Endothelial cell of umbilical vein (primary cell): ENCODE data around the gene AGMAT.

Experiments used
- CTCF ChIP-seq, 2 donors: IDR thresholded peaks; 1 replicate in 1 of 2; 2 replicates in 1 of 2; pipeline ENCODE4 v1.5.1; 2011; ENCODE audit warnings: low read length in 2 of 2, mild to moderate bottlenecking in 2 of 2, moderate library complexity in 2 of 2, control low read depth in 1 of 2, inconsistent platforms in 1 of 2, low read depth in 1 of 2; ENCODE audit not compliant: insufficient read depth in 1 of 2; ENCODE audit errors: extremely low read depth in 1 of 2
- EZH2 ChIP-seq: IDR thresholded peaks from 2 replicates; pipeline ENCODE4 v1.6.1; 2012; ENCODE audit warnings: borderline replicate concordance, low read depth, mild to moderate bottlenecking, moderate library complexity, low read length, inconsistent platforms; ENCODE audit not compliant: severe bottlenecking
- GATA2 ChIP-seq: IDR thresholded peaks from 2 replicates; pipeline ENCODE4 v1.7.0; 2011; ENCODE audit warnings: low read depth, mild to moderate bottlenecking, moderate library complexity, mixed read lengths, low read length; ENCODE audit not compliant: insufficient read length, insufficient read depth
- POLR2AphosphoS5 ChIP-seq: IDR thresholded peaks from 2 replicates; pipeline ENCODE4 v1.6.1; 2012; ENCODE audit warnings: low read depth, mild to moderate bottlenecking, control low read depth, low read length, moderate library complexity; ENCODE audit not compliant: insufficient read depth

GRCh38 chr1:15598436-15598835, 13.6 kb upstream of the AGMAT start:
- no peak for TF ChIP-seq CTCF (IDR thresholded peaks at IDR 0.05; ENCODE audit: extremely low read depth in 1 of 2, insufficient read depth in 1 of 2, low read depth in 1 of 2, low read length in 2 of 2)
- TF ChIP-seq POLR2AphosphoS5: no peak
- TF ChIP-seq EZH2: no peak
- TF ChIP-seq GATA2: no peak
